ENCODE results near the gene CBFA2T3. TPM values are rescaled to one million over a fixed set of nuclear protein-coding genes. Genes with fewer than 3 reads are reported as not detected.

Gene CBFA2T3
- total and polyA plus RNA-seq, 2 donors (not counting 1 experiment from before 2014, with no cell fraction given): 40.8 to 58.3 TPM

GRCh38 chr16:88900662-88901052 is 76.3 kb downstream of the CBFA2T3 start:
- peaks cover 7% of the 10 kb centered on the region for H3K4me1 Mint-ChIP-seq
- H3K4me3 Mint-ChIP-seq: no peak overlapping the region
- no peak for DNase-seq
- Histone ChIP-seq H3K27ac (ENCODE audit: low read length in 2 of 2) (no peak overlapping the region), H3K9me3 (ENCODE audit: control extremely low read depth in 1 of 3, control insufficient read depth in 2 of 3, insufficient read depth in 1 of 3, low read length in 2 of 3) (no peaks in the 10 kb centered on the region), H3K4me3 (ENCODE audit: control extremely low read depth in 1 of 5, extremely low read depth in 1 of 5, insufficient read depth in 1 of 5, low read depth in 2 of 5, low read length in 4 of 5) (no peak overlapping the region), H2AFZ (ENCODE audit: insufficient read depth, low read depth, low read length, poor library complexity, severe bottlenecking) (no peak overlapping the region), H4K20me1 (ENCODE audit: control insufficient read depth, insufficient read depth, low read length, poor library complexity, severe bottlenecking) (peaks cover 99% of the 10 kb centered on the region), H3K4me2 (replicated peaks; ENCODE audit: low read depth, low read length, poor library complexity, severe bottlenecking) (no peak overlapping the region), H3K9ac (ENCODE audit: low read length) (no peak overlapping the region), H3K4me1 (ENCODE audit: control insufficient read depth in 2 of 2, insufficient read depth in 2 of 2, low read length in 2 of 2) (peaks cover 3 to 4% of the 10 kb centered on the region in 2 donors), H3K36me3 (replicated peaks in 1 of 2; ENCODE audit: control extremely low read depth in 1 of 2, control insufficient read depth in 1 of 2, extremely low read depth in 1 of 2, insufficient read depth in 2 of 2, low read length in 1 of 2) (peaks cover 0 to 60% of the 10 kb centered on the region in 2 experiments), H3K79me2 (ENCODE audit: control insufficient read depth, insufficient read depth, low read length) (peaks cover 75% of the 10 kb centered on the region), H3K27me3 (replicated peaks in 1 of 4; ENCODE audit: control extremely low read depth in 1 of 4, control insufficient read depth in 3 of 4, insufficient read depth in 4 of 4, low read length in 3 of 4) (no peaks in the 10 kb centered on the region)
- intact Hi-C loops (cut with micrococcal nuclease): no loop called here
- POLR2A ChIA-PET: no interaction called here
- CTCF ChIA-PET: no interaction called here
- no peaks in the 10 kb centered on the region for H3K9me3 Mint-ChIP-seq (ENCODE audit: insufficient read depth)
- H3K27me3 Mint-ChIP-seq: no peaks in the 10 kb centered on the region
- no peak for TF ChIP-seq EZH2 (IDR thresholded peaks at IDR 0.05; ENCODE audit: borderline replicate concordance, insufficient read depth, low read depth, low read length, poor library complexity, severe bottlenecking)
- TF ChIP-seq, protein P1, sequence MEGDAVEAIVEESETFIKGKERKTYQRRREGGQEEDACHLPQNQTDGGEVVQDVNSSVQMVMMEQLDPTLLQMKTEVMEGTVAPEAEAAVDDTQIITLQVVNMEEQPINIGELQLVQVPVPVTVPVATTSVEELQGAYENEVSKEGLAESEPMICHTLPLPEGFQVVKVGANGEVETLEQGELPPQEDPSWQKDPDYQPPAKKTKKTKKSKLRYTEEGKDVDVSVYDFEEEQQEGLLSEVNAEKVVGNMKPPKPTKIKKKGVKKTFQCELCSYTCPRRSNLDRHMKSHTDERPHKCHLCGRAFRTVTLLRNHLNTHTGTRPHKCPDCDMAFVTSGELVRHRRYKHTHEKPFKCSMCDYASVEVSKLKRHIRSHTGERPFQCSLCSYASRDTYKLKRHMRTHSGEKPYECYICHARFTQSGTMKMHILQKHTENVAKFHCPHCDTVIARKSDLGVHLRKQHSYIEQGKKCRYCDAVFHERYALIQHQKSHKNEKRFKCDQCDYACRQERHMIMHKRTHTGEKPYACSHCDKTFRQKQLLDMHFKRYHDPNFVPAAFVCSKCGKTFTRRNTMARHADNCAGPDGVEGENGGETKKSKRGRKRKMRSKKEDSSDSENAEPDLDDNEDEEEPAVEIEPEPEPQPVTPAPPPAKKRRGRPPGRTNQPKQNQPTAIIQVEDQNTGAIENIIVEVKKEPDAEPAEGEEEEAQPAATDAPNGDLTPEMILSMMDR (IDR thresholded peaks at IDR 0.05): no peak
- no peak overlapping the region for H3K27ac Mint-ChIP-seq
- ATAC-seq (ENCODE audit: low read depth): no peak
- 96% methylated on average over 12 of the region's 12 CpGs for WGBS (ENCODE audit: insufficient coverage)

DNA sequence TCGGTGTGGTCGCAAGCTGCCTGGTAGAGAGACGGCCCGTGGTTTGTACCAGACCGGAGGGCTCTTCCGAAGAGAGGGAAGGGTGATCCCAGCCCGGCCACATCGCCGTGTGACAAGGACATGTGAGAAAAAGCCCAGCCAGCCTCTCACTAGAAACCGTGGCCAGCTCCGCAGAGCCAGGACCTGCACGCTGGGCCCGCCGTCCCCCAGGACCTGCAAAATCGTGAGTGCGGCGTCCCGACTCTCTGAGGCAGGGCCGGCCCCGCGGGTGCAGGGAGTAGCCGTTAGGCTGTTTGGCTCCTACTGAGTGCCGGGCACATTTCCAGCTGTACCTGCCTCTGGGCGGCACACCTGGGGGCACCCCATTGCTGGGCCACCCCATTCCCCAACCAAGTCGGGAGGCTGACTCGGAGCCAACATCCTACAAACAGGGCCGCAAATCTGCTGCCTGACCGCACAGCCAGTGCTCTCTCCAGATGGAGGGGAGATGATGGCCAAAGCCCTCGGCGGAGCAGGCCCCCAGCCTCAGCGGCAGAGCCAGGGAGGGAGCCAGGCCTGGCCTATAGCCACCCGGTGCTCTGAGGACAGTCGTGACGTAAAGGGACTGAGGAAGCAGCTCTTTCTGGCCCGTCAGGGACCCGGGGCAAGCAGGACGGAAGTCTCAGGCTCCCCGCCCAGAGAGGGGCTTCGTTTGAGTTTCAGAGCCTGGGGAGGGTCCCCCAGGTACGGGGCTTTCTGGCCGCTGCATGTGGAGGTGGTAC is 76.9 kb downstream of the CBFA2T3 start:
- intact Hi-C loops (cut with micrococcal nuclease): no loop called here
- 94% methylated on average over 41 of the region's 41 CpGs for WGBS (ENCODE audit: insufficient coverage)
- TF ChIP-seq, protein P1 (IDR thresholded peaks at IDR 0.05): no peak
- no peak for TF ChIP-seq EZH2 (IDR thresholded peaks at IDR 0.05; ENCODE audit: borderline replicate concordance, insufficient read depth, low read depth, low read length, poor library complexity, severe bottlenecking)
- H4K20me1 ChIP-seq (ENCODE audit: control insufficient read depth, insufficient read depth, low read length, poor library complexity, severe bottlenecking): peaks cover 99% of the 10 kb centered on the region
- H3K4me1 ChIP-seq (ENCODE audit: control insufficient read depth in 2 of 2, insufficient read depth in 2 of 2, low read length in 2 of 2): peaks cover 9 to 10% of the 10 kb centered on the region in 2 donors
- ATAC-seq (ENCODE audit: low read depth) (no peak), DNase-seq (no peak)
- H3K9me3 Mint-ChIP-seq (ENCODE audit: insufficient read depth): no peaks in the 10 kb centered on the region
- H3K4me2 ChIP-seq (replicated peaks; ENCODE audit: low read depth, low read length, poor library complexity, severe bottlenecking): no peak overlapping the region
- peaks cover 70% of the 10 kb centered on the region for H3K79me2 ChIP-seq (ENCODE audit: control insufficient read depth, insufficient read depth, low read length)
- ChIA-PET CTCF (no interaction called here), POLR2A (no interaction called here)
- no peaks in the 10 kb centered on the region for H3K9me3 ChIP-seq (ENCODE audit: control extremely low read depth in 1 of 3, control insufficient read depth in 2 of 3, insufficient read depth in 1 of 3, low read length in 2 of 3)
- peaks cover 8% of the 10 kb centered on the region for H3K4me1 Mint-ChIP-seq
- H3K9ac ChIP-seq (ENCODE audit: low read length): no peak overlapping the region
- no peak overlapping the region for H3K4me3 ChIP-seq (ENCODE audit: control extremely low read depth in 1 of 5, extremely low read depth in 1 of 5, insufficient read depth in 1 of 5, low read depth in 2 of 5, low read length in 4 of 5)
- no peak overlapping the region for H3K27ac ChIP-seq (ENCODE audit: low read length in 2 of 2)
- H3K27me3 Mint-ChIP-seq: no peaks in the 10 kb centered on the region
- no peak overlapping the region for H3K4me3 Mint-ChIP-seq
- no peak overlapping the region for H2AFZ ChIP-seq (ENCODE audit: insufficient read depth, low read depth, low read length, poor library complexity, severe bottlenecking)
- peaks cover 0 to 63% of the 10 kb centered on the region in 2 experiments for H3K36me3 ChIP-seq (replicated peaks in 1 of 2; ENCODE audit: control extremely low read depth in 1 of 2, control insufficient read depth in 1 of 2, extremely low read depth in 1 of 2, insufficient read depth in 2 of 2, low read length in 1 of 2)
- no peak overlapping the region for H3K27ac Mint-ChIP-seq
- H3K27me3 ChIP-seq (replicated peaks in 1 of 4; ENCODE audit: control extremely low read depth in 1 of 4, control insufficient read depth in 3 of 4, insufficient read depth in 4 of 4, low read length in 3 of 4): no peaks in the 10 kb centered on the region

All from B cell (primary cell).